ENCODE results near the gene FOXP1.

FOXP1 gene

GRCh38 chr3:71505767-71506350 is 77.7 kb downstream of the FOXP1 start:
- Histone ChIP-seq H3K27ac (no peak overlapping the region), H3K27me3 (ENCODE audit: control insufficient read depth, insufficient read depth, low read length) (no peaks in the 10 kb centered on the region), H2AFZ (no peak overlapping the region), H3K4me3 (ENCODE audit: low read depth, low read length) (no peak overlapping the region), H3K9ac (no peak overlapping the region), H3K9me3 (ENCODE audit: control insufficient read depth, low read length) (no peaks in the 10 kb centered on the region), H3K4me2 (ENCODE audit: low read length) (no peak overlapping the region), H3K36me3 (ENCODE audit: control insufficient read depth, insufficient read depth, low read length) (no peaks in the 10 kb centered on the region), H3K4me1 (no peaks in the 10 kb centered on the region), H3K79me2 (peaks cover 9% of the 10 kb centered on the region)
- no peak for TF ChIP-seq CTCF (IDR thresholded peaks at IDR 0.05)

GRCh38 chr3:71504250-71505036 is 79.1 kb downstream of the FOXP1 start:
- Histone ChIP-seq H3K79me2 (no peaks in the 10 kb centered on the region), H2AFZ (no peak overlapping the region), H3K9me3 (ENCODE audit: control insufficient read depth, low read length) (no peaks in the 10 kb centered on the region), H3K27ac (no peak overlapping the region), H3K9ac (no peak overlapping the region), H3K36me3 (ENCODE audit: control insufficient read depth, insufficient read depth, low read length) (no peaks in the 10 kb centered on the region), H3K4me2 (ENCODE audit: low read length) (no peak overlapping the region), H3K4me1 (no peaks in the 10 kb centered on the region), H3K27me3 (ENCODE audit: control insufficient read depth, insufficient read depth, low read length) (no peaks in the 10 kb centered on the region), H3K4me3 (ENCODE audit: low read depth, low read length) (no peak overlapping the region)
- no peak for TF ChIP-seq CTCF (IDR thresholded peaks at IDR 0.05)

- no peak for TF ChIP-seq CTCF (IDR thresholded peaks at IDR 0.05)
- Histone ChIP-seq H3K9ac (no peak overlapping the region), H3K9me3 (ENCODE audit: control insufficient read depth, low read length) (no peaks in the 10 kb centered on the region), H3K4me3 (ENCODE audit: low read depth, low read length) (no peak overlapping the region), H3K36me3 (ENCODE audit: control insufficient read depth, insufficient read depth, low read length) (no peaks in the 10 kb centered on the region), H3K4me1 (no peaks in the 10 kb centered on the region), H3K27ac (no peak overlapping the region), H3K27me3 (ENCODE audit: control insufficient read depth, insufficient read depth, low read length) (no peaks in the 10 kb centered on the region), H3K79me2 (no peaks in the 10 kb centered on the region), H2AFZ (no peak overlapping the region), H3K4me2 (ENCODE audit: low read length) (no peak overlapping the region)
These were observed 79.8 kb downstream of the FOXP1 start for GRCh38 chr3:71503525-71504249.

- Histone ChIP-seq H3K4me2 (ENCODE audit: low read length) (no peak overlapping the region), H3K9me3 (ENCODE audit: control insufficient read depth, low read length) (no peaks in the 10 kb centered on the region), H3K27me3 (ENCODE audit: control insufficient read depth, insufficient read depth, low read length) (no peaks in the 10 kb centered on the region), H3K79me2 (no peaks in the 10 kb centered on the region), H2AFZ (no peak overlapping the region), H3K27ac (no peak overlapping the region), H3K4me3 (ENCODE audit: low read depth, low read length) (no peak overlapping the region), H3K36me3 (ENCODE audit: control insufficient read depth, insufficient read depth, low read length) (no peaks in the 10 kb centered on the region), H3K9ac (no peak overlapping the region), H3K4me1 (peaks cover 4% of the 10 kb centered on the region)
- TF ChIP-seq CTCF (IDR thresholded peaks at IDR 0.05): no peak
These were observed 81.4 kb downstream of the FOXP1 start for GRCh38 chr3:71502066-71502625.

Data from parathyroid adenoma (tissue), 2 donors.